NCI-H2081 treated with DMSO at 0.1 percent for 48 hours (cell line): ENCODE data around the gene FOXP2.
"Not testable (repeated sequence)": the region's sequence is repeated elsewhere in the genome, so short reads cannot be mapped to it uniquely, and the experiment has no call there.

Experiments
- DNase-seq: peaks from one replicate; lab custom pipeline; 2025; lab: John Stamatoyannopoulos, UW

The FOXP2 gene

DNA sequence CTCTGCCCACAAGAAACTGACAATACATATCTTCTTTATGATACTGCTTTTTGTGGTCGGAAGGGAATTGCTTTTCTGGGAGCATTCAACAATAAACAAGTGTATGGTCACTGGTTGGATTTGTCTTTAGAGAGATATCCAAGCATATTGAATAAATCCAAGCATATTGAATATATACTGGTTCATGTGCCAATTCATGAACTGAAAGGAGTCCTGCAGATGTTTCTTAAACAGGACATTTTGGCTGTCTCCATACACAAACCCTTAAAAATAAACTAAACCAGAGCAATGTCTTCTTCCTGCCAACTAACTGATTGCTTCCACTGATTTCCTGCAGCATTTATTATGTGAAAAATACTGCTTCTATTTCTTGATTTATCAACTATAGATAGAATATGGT, 173.9 kb downstream of the FOXP2 start:
- DNase-seq: no peak

DNA sequence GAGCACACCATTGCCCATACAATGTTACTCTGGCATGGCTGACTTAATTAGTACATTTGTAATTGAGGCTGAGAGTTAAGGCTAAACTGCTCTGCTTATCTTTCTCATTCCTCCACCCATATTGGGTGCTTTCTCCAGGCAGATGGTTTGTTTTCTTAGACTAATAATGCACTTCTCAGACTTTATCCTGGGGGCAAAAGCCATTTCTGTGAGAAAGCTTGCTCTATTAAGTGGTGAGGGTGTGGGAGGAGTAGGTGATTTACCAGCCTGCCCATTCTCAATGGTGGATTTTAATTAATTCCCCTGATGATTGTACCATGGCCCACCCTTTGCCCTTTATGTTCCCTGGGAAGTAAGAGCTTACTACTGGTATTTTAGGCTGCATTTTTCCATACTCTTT, 174.8 kb downstream of the FOXP2 start:
- DNase-seq: no peak

DNA sequence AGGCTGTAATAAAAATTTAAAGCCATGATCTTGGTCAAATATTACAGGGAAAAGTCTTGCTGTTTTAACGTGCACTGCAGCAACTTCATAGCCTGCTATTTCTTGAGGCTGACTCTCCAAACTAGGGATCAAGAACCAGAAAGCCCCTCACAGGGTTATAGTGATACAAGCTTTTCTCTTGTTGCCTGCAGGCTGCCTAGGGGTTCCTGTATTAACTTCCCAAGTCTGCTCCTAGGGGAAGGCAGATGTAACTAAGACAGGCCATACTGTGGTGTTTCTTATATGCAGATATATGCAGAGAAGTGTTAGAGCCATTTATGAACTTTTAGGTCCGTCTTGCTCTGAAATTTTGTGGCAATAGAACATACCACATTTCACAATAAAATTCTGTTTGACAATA, 175.7 kb downstream of the FOXP2 start:
- no peak for DNase-seq

DNA sequence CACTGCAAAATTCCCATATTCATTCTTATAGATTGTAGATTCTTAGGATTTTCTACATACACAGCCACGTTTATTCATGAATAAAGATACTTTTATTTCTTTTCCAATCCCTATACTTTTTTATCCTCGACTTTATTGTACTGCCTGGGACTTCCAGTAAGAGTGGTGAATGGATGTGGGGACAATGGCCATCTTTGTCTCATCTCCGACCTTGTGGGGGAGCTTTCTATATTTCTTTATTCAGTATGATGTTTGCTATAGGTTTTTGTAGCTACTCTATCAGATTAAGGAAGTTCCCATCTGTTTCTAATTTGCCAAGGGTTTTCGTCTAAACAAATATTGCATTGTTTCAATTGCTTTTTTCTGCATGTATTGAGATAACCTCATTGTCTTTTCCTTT, 184.3 kb downstream of the FOXP2 start:
- DNase-seq: no peak

DNA sequence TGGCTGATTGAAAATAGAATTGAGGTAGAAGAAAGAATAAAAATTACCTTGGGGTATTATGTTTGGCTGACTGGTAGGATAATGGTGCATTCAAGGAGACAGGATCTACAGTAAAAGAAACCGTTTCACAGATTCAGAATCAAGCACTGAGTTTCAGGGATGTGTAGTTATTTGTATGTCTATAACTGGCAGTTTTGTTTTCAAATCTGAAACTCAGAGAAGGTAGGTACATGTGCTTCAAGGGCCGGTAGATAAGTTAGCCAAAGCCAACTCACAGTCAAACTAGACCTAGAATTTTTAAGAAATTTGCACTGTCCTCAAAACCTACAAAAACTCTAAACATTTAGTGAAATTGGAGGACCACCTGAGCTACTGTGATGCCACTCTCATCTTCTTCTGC, 191.5 kb downstream of the FOXP2 start:
- no peak for DNase-seq

DNA sequence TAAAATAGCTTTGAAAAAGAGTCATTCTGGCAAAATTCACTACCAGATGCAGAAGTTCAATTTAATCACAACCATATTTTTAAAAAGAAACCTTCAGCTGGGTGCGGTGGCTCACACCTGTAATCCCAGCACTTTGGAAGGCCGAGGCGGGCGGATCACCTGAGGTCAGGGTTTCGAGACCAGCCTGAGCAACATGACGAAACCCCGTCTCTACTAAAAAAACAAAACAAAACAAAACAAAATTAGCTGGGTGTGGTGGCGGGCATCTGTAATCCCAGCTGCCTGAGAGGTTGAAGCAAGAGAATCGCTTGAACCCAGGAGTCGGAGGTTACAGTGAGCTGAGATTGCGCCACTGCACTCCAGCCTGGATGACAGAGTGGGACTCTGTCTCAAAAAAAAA, 194.2 kb downstream of the FOXP2 start:
- DNase-seq: not testable (repeated sequence)

DNA sequence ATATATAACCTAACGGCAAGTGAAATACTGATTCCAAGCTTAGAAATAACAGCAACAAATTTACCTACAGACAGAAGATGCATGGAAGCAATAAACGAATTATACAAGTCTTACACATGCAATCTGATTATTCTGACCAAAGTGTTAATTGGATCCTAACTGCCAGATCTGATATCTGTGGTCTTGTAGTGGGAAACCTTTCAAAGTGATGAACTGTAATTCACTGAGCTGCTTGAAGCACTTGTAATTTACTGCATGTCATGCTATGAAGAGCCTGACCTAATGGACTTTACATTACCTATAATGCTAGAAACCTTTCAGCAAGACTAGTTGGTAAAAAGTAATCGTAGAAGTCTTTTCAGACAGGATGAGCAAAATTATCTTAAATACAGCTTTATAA, 205.6 kb downstream of the FOXP2 start:
- no peak for DNase-seq

DNA sequence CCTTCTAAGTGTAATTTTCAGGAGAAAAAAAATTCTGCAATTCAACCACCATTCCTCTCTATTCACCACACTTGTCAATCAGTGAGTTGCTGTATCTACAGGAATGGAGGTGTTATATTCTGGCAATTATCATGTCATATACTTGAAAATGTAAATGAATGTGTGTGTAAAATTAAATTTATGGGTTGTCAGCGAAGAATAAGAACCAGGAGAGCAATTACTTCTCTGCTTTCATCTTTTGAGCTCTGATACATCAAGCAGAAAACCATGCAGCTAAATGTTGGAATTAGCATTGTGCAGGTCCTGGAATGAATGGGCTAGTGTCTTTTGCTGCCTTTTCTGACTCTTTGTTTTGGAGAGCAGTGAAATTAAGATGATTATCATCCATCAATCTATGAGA, 207.6 kb downstream of the FOXP2 start:
- DNase-seq: no peak

DNA sequence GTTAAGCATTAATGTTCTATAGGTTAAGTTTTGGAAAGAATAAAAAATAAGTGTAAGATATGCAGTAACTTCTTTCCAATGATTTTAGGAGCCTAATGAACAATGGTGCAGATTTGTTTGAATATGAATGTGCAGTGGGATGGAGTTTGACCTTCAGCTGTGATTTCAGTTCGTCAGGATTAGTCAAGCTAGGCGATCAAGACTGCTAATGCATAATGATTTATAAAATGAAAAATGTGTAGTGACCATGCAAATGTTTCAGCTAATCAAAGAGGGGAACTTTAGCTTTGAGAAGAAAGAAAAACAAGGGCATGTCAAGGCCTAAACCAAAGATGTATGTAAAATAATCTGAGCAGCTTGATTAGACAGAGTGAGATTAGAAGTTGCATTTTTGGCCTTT, 208.5 kb downstream of the FOXP2 start:
- no peak for DNase-seq

DNA sequence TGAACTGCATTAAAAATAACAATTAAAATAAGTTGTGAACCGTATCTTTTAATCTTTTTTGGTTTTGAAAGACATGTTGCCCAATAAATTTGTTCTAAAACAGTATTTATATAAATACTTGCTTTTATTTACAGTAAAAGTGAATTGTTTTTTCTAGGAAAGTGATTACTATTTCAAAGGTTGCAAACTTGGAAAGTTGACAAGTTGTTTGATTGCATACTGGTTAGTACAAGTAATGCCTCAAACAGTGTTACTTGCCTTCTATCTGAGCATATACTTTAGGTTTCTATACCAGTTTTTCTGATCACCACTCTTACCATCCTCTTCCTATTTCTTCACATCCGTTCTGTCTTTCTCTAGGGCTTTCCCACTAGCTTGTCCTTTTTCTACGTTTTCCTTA, 212.6 kb downstream of the FOXP2 start:
- DNase-seq: no peak

DNA sequence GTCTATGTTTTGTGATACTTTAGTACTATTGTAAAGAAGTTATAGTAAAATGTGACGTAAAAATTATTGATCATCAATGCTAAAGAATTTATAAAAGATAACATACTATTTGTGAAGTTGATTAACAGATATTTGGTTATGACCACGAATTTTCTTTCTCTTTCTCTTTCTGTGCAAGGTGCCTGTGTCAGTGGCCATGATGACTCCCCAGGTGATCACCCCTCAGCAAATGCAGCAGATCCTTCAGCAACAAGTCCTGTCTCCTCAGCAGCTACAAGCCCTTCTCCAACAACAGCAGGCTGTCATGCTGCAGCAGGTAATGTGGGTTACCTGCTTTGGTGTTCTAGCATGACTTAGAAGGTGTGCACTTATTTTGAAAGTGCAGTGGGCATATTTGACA, 213.7 kb downstream of the FOXP2 start:
- DNase-seq: no peak

DNA sequence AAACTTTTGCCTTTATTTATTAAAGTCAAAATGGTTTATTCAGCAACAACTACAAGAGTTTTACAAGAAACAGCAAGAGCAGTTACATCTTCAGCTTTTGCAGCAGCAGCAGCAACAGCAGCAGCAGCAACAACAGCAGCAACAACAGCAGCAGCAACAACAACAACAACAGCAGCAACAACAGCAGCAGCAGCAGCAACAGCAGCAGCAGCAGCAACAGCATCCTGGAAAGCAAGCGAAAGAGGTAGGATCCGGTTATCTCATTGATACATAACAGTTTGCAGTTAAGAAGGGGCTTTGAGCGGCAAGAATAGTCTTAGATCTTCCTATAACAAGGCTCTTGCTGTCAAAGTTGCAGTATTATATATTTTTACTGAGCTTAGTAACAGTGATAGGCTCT, 215.1 kb downstream of the FOXP2 start:
- no peak for DNase-seq

DNA sequence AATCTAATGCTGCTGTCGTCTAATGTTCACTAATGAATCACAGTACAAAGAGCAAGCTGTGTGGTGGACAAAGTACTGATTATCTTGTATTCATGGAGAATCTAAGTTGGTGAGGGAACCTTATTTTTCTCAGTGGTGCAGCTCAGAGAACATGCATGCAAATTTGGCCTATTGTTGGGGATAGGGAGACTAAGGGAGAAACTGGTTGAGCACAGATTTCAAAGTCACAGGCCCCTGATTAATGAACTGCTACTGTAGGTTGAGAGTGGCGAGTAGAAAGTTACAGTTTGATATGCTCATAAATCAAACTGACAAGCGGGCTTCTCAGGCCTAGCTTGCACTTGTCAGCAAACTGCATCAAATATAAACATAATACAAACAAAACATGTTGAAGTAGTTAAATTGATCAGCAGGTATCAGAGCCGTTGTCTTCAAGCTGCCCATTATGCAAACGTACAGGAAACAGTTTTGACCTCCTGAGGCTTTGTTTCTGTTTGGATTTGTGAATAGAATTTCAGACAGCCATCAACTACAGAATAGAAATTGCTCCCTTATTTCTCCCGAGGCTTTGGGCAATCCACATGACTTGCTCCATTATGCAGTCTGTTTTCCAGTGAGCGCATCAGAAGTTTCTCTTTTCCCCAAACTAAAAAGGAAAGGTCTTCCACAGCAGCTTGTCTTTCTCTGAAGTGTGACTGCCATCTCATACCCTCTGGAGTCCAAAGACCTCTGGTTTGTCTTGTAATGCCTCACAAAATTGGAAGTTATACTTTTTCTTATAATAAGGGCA, 215.8 kb downstream of the FOXP2 start:
- DNase-seq: no peak

DNA sequence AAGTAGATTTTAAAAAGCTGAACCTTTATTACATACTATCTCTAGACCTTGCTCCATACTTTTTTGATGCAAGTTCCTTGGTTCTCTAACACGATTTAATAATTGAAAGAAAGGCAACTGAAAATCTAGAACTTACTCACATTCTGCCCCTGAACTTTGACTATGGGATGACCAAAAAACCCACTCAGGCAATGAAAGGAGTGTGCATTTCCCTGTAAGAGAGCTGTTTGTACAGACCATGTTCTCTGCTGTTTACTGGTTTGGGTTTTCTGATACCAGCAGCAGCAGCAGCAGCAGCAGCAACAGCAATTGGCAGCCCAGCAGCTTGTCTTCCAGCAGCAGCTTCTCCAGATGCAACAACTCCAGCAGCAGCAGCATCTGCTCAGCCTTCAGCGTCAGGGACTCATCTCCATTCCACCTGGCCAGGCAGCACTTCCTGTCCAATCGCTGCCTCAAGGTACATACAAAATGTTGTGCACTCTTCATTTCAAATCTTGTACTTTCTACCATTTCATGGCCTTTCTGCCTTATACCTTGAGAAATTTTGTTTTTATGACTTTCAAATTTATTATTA, 216.7 kb downstream of the FOXP2 start:
- no peak for DNase-seq

DNA sequence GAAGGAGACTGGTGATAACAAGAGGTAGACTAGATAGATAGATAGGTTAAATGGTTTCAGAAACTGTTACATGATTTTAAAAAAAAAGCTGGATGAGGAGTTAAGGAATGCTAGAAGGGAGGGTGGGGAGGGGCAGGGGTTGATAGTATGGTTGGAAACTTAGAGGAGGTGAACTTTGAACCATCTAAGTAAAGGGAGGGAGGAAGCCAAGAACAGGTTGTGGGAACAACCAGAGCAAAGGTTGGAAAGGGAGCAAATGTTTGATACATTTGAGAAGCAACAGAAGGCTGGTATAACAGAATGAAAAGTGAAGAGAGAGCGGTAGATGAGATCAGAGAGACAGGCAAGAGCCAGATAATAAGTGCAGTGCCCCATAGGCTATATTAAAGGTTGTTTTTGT, 224.8 kb downstream of the FOXP2 start:
- DNase-seq: no peak

DNA sequence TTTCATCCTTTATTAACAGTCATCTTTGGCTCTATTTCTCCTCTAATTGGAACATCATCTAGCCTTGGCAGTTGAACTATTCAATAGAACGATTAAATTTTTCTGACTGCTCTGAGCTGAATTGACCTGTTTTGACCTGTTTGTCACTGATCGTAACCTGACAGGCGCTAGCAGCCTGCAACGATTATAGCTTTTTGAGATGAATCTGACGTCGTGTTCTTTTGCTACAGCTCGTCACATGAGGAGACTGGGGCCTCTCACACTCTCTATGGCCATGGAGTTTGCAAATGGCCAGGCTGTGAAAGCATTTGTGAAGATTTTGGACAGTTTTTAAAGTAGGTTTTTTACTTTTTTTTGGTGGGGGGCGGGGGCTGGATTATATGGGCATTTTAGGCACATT, 229.8 kb downstream of the FOXP2 start:
- DNase-seq: no peak

DNA sequence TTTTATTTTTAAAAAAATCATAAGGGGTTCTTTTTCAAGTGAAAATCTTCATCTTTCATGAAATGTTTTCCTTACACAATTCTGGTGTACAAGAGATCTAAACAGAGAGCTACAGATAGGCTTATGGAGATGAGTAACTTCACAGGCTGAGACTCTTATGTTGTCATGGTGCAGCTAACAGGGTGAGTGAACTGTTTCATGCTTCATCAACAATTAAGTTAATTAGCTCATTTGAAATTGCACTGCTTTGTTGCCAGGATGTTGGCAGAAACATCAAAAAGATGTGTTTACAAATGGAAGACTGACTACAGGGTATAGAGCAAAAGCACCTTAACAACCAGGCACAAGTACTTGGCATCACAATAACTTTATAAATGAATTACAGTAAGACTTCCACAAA, 230.8 kb downstream of the FOXP2 start:
- peak; percentile 90 for DNase-seq

DNA sequence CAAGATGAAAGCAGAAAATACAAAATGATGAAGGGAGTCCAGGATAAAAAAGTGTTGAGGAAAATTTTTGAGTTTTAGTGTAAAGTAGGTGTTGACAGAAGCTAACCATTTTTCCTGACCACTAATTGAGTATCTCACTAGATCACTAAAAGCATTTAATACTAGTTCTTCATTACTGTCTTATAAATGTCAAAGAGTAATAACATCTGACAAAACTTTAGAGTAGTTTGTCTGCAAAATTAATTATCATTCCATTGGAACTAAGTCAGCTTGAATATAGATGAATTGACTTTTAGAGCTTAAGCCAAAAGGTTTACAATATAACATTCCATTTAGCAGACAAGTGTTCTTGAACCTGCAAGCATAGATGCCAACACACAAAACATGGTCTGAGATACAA, 232.9 kb downstream of the FOXP2 start:
- no peak for DNase-seq

DNA sequence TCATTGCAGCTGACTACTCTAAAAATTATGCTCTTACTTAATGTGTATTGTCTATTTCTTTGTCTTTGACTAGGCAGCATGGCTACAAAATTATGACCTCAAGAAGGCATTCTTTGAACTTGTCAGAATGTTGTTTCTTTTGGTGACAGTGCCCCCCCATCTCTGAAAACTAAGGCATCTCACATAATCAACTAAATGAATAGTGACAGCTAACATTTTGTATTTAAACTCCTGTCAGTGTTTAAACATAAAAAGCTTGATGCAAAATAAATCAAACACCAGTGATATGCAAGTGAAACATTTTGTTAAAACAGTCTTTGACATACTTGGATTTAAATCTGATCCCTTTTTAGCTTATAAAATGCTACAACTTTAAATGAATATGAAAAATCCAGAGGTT, 233.5 kb downstream of the FOXP2 start:
- no peak for DNase-seq

DNA sequence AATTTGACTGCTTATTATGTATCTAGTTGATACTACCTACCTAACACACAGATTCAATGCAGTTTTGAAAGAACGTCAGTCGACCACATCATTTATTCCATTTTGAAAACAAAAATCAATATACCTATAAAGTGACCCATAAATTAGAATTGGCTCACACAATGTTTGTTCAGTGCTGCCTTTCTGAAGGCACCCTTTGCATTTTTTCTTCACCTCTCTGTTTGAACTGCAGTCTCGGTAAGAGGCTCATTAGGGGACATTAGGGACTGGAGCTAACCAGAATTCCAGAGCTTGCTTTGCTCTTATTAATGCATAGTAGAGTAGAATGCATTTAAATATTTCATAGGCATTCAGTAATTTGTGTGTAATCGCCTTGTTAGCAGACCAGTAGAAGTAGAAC, 234.1 kb downstream of the FOXP2 start:
- no peak for DNase-seq

DNA sequence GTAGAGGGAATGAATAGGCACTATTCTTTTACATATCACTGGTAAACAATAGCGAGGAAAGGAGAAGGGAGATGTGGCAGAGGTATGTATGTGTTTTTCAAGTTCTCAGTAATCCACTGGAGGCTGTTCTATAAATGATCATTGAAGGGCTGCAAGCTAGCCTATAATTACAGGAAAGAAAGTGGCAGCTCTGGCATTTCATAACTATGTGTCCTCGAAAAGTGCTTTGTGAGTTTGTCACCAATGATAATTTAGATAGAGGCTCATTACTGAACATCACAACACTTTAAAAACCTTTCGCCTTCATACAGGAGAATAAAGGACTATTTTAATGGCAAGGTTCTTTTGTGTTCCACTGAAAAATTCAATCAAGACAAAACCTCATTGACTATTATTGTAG, 235.1 kb downstream of the FOXP2 start:
- no peak for DNase-seq

DNA sequence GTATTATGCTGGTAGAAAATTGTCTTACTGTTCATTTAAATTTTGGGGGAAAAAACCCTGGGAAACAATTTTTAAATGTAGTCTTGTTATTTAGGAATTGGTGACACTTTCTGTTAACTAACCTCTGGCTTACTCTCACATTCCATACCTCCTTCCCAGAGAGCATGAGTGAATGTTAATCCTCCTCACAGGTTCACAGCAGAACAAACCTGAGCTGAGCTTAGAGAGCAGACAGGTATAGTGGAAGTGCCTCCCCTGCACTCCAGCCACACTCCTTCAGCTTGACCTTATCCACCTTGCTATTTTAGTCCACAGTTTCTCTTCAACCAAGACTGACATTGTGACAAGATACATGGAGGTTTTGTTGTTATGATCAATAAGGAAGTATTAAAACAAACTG, 235.9 kb downstream of the FOXP2 start:
- DNase-seq: no peak

DNA sequence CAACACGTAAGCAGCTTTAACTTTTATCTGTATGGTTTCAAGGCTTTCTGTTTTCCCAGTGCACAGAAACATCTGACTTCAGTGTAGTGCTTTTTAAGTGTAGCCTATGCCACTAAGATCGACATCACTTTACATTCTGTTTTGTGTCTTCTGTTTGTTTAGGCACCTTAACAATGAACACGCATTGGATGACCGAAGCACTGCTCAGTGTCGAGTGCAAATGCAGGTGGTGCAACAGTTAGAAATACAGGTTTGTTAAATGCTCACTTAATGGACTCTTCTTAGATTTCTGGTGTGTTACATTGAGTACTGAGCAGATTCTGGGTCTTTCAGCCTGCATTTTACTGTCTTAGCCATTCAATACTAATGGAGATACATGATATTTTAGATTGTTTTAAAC, 237.4 kb downstream of the FOXP2 start:
- DNase-seq: no peak
